Stimulated activated naive CD8-positive, alpha-beta T cell treated with anti-CD3 and anti-CD28 coated beads, Interleukin-15, Interleukin-2, amounts not matched to agents 100 ng/mL and 50 ng/mL, for 24 hours (primary cell): ENCODE measurements around the gene FRMD5.

Experiments
- H3K27ac Mint-ChIP-seq: one replicate; pipeline ENCODE4 v1.8.0; 2021; ENCODE audit warnings: mild to moderate bottlenecking, mixed read lengths
- H3K27me3 Mint-ChIP-seq: one replicate; pipeline ENCODE4 v1.8.0; 2021; ENCODE audit warnings: mixed read lengths
- H3K36me3 Mint-ChIP-seq: one replicate; pipeline ENCODE4 v1.8.0; 2021; ENCODE audit warnings: low read depth, mixed read lengths
- H3K4me1 Mint-ChIP-seq: one replicate; pipeline ENCODE4 v1.8.0; 2021; ENCODE audit warnings: low read depth, mixed read lengths
- H3K4me3 Mint-ChIP-seq: one replicate; pipeline ENCODE4 v1.8.0; 2021; ENCODE audit warnings: mild to moderate bottlenecking, mixed read lengths
- H3K9me3 Mint-ChIP-seq: one replicate; pipeline ENCODE4 v1.8.0; 2021; ENCODE audit warnings: mixed read lengths

The FRMD5 gene

GRCh38 chr15:43934480-43934879 lies 260.6 kb downstream of the FRMD5 start:
- Mint-ChIP-seq H3K4me3 (no peak overlapping the region), H3K36me3 (no peaks in the 10 kb centered on the region), H3K27me3 (peaks cover 38% of the 10 kb centered on the region), H3K4me1 (peaks cover 3% of the 10 kb centered on the region), H3K9me3 (no peaks in the 10 kb centered on the region), H3K27ac (no peak overlapping the region)

GRCh38 chr15:43932907-43933306 lies 262.2 kb downstream of the FRMD5 start:
- peaks cover 42% of the 10 kb centered on the region for H3K27me3 Mint-ChIP-seq
- H3K27ac Mint-ChIP-seq: no peak overlapping the region
- H3K9me3 Mint-ChIP-seq: no peaks in the 10 kb centered on the region
- no peaks in the 10 kb centered on the region for H3K36me3 Mint-ChIP-seq
- H3K4me1 Mint-ChIP-seq: peaks cover 3% of the 10 kb centered on the region
- H3K4me3 Mint-ChIP-seq: no peak overlapping the region

GRCh38 chr15:43931790-43932435 lies 263.2 kb downstream of the FRMD5 start:
- Mint-ChIP-seq H3K27me3 (peaks cover 39% of the 10 kb centered on the region), H3K27ac (no peak overlapping the region), H3K36me3 (no peaks in the 10 kb centered on the region), H3K4me1 (peaks cover 8% of the 10 kb centered on the region), H3K9me3 (no peaks in the 10 kb centered on the region), H3K4me3 (no peak overlapping the region)

- no peak overlapping the region for H3K4me3 Mint-ChIP-seq
- H3K36me3 Mint-ChIP-seq: no peaks in the 10 kb centered on the region
- H3K4me1 Mint-ChIP-seq: peaks cover 8% of the 10 kb centered on the region
- H3K27ac Mint-ChIP-seq: no peak overlapping the region
- H3K9me3 Mint-ChIP-seq: no peaks in the 10 kb centered on the region
- H3K27me3 Mint-ChIP-seq: peaks cover 34% of the 10 kb centered on the region
These were observed 264.0 kb downstream of the FRMD5 start for GRCh38 chr15:43931119-43931518.

- peaks cover 8% of the 10 kb centered on the region for H3K4me1 Mint-ChIP-seq
- no peaks in the 10 kb centered on the region for H3K9me3 Mint-ChIP-seq
- no peak overlapping the region for H3K27ac Mint-ChIP-seq
- H3K4me3 Mint-ChIP-seq: no peak overlapping the region
- H3K27me3 Mint-ChIP-seq: peaks cover 34% of the 10 kb centered on the region
- H3K36me3 Mint-ChIP-seq: no peaks in the 10 kb centered on the region
These were observed 264.5 kb downstream of the FRMD5 start for GRCh38 chr15:43930556-43930955.

GRCh38 chr15:43930079-43930478 lies 265.0 kb downstream of the FRMD5 start:
- Mint-ChIP-seq H3K27ac (no peak overlapping the region), H3K36me3 (no peaks in the 10 kb centered on the region), H3K27me3 (peaks cover 34% of the 10 kb centered on the region), H3K9me3 (no peaks in the 10 kb centered on the region), H3K4me3 (no peak overlapping the region), H3K4me1 (peaks cover 8% of the 10 kb centered on the region)

- Mint-ChIP-seq H3K27ac (no peak overlapping the region), H3K4me3 (no peak overlapping the region), H3K9me3 (no peaks in the 10 kb centered on the region), H3K36me3 (no peaks in the 10 kb centered on the region), H3K4me1 (peaks cover 8% of the 10 kb centered on the region), H3K27me3 (peaks cover 22% of the 10 kb centered on the region)
These were observed 266.9 kb downstream of the FRMD5 start for GRCh38 chr15:43928152-43928551.

- H3K4me1 Mint-ChIP-seq: peaks cover 8% of the 10 kb centered on the region
- peaks cover 15% of the 10 kb centered on the region for H3K27me3 Mint-ChIP-seq
- H3K4me3 Mint-ChIP-seq: no peak overlapping the region
- no peaks in the 10 kb centered on the region for H3K36me3 Mint-ChIP-seq
- H3K27ac Mint-ChIP-seq: peak overlapping the region; percentile 78
- no peaks in the 10 kb centered on the region for H3K9me3 Mint-ChIP-seq
These were observed 267.9 kb downstream of the FRMD5 start for GRCh38 chr15:43927203-43927602.

GRCh38 chr15:43923553-43923952 lies 271.5 kb downstream of the FRMD5 start:
- Mint-ChIP-seq H3K4me3 (no peak overlapping the region), H3K36me3 (no peaks in the 10 kb centered on the region), H3K9me3 (no peaks in the 10 kb centered on the region), H3K4me1 (peaks cover 5% of the 10 kb centered on the region), H3K27ac (no peak overlapping the region), H3K27me3 (no peaks in the 10 kb centered on the region)

GRCh38 chr15:43922021-43922420 lies 273.1 kb downstream of the FRMD5 start:
- Mint-ChIP-seq H3K27ac (no peak overlapping the region), H3K4me3 (no peak overlapping the region), H3K27me3 (no peaks in the 10 kb centered on the region), H3K4me1 (peaks cover 1% of the 10 kb centered on the region), H3K9me3 (no peaks in the 10 kb centered on the region), H3K36me3 (no peaks in the 10 kb centered on the region)

GRCh38 chr15:43920815-43921214 lies 274.3 kb downstream of the FRMD5 start:
- Mint-ChIP-seq H3K4me3 (no peak overlapping the region), H3K4me1 (no peaks in the 10 kb centered on the region), H3K27me3 (no peaks in the 10 kb centered on the region), H3K36me3 (no peaks in the 10 kb centered on the region), H3K27ac (no peak overlapping the region), H3K9me3 (no peaks in the 10 kb centered on the region)

GRCh38 chr15:43920254-43920600 lies 274.8 kb downstream of the FRMD5 start:
- no peaks in the 10 kb centered on the region for H3K36me3 Mint-ChIP-seq
- H3K27ac Mint-ChIP-seq: no peak overlapping the region
- no peaks in the 10 kb centered on the region for H3K27me3 Mint-ChIP-seq
- no peaks in the 10 kb centered on the region for H3K4me1 Mint-ChIP-seq
- no peak overlapping the region for H3K4me3 Mint-ChIP-seq
- no peaks in the 10 kb centered on the region for H3K9me3 Mint-ChIP-seq

- no peak overlapping the region for H3K4me3 Mint-ChIP-seq
- H3K36me3 Mint-ChIP-seq: no peaks in the 10 kb centered on the region
- no peaks in the 10 kb centered on the region for H3K27me3 Mint-ChIP-seq
- H3K4me1 Mint-ChIP-seq: no peaks in the 10 kb centered on the region
- no peaks in the 10 kb centered on the region for H3K9me3 Mint-ChIP-seq
- H3K27ac Mint-ChIP-seq: no peak overlapping the region
These were observed 275.4 kb downstream of the FRMD5 start for GRCh38 chr15:43919540-43920253.

GRCh38 chr15:43918717-43919116 lies 276.4 kb downstream of the FRMD5 start:
- H3K27ac Mint-ChIP-seq: no peak overlapping the region
- no peaks in the 10 kb centered on the region for H3K36me3 Mint-ChIP-seq
- H3K27me3 Mint-ChIP-seq: no peaks in the 10 kb centered on the region
- no peaks in the 10 kb centered on the region for H3K4me1 Mint-ChIP-seq
- no peaks in the 10 kb centered on the region for H3K9me3 Mint-ChIP-seq
- H3K4me3 Mint-ChIP-seq: no peak overlapping the region

- Mint-ChIP-seq H3K27ac (no peak overlapping the region), H3K27me3 (no peaks in the 10 kb centered on the region), H3K4me1 (peaks cover 8% of the 10 kb centered on the region), H3K36me3 (no peaks in the 10 kb centered on the region), H3K4me3 (no peak overlapping the region), H3K9me3 (no peaks in the 10 kb centered on the region)
These were observed 278.8 kb downstream of the FRMD5 start for GRCh38 chr15:43916326-43916660.
